ENCODE data around the gene UGT1A9.
"Not testable (repeated sequence)": the region's sequence is repeated elsewhere in the genome, so short reads cannot be mapped to it uniquely, and the experiment has no call there.

Gene UGT1A9

DNA sequence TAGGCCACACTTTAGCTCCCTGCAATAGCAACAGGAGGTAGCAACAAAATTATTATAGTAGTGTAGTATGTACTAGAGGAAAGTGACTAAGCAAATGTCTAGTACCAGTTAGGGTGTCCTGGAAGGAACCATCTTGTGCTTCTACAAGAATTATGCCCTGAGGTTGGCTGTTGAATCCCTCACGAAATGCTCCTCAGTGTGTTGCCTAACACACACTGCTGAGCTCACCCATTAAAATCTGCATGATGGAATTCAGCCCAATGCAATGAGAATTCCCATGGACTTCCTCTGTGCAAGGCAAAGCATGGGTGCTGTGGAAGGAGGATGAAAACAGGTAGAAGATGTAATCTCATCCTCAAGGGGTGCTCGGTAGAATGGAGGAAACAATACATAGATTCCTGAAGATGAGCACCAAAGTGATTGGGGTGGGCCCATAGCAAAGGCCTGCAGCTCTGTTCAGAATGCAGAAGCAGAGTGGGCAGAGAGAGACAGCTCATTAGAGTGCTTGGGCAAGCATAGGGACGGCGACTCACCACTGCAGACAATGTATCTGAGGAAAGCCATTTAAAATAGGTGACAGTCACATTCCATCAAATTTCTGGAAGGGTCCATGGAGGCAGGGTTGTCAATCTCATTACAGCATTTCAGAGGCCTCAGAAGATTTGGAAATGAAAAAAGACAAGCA, 8.8 kb downstream of the UGT1A9 start:
- in situ Hi-C loops (cut with HindIII; ENCODE audit: low sequenced_read_pairs), result no loop called here

DNA sequence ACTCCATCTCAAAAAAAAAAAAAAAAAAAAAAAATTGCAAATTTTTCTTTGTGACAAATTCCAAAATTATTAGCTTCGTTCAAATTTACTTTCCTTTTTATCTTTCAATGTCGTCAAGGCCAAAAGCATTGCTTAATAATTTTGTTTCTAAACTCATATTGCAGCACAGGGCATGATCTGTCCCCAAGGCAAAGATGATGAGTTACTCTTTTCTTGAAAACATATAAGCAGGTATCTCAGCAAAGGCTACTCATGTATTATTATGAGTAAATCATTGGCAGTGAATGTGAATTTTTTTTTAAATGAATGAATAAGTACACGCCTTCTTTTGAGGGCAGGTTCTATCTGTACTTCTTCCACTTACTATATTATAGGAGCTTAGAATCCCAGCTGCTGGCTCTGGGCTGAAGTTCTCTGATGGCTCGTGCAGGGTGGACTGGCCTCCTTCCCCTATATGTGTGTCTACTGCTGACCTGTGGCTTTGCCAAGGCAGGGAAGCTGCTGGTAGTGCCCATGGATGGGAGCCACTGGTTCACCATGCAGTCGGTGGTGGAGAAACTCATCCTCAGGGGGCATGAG, 9.9 kb downstream of the UGT1A9 start, which contains the start of gene UGT1A7:
UGT1A7 (plus strand) TSS at position 381 of the 579 bp plus-strand sequence; CDS start at position 418, 37 bp downstream.
- in situ Hi-C loops (cut with HindIII; ENCODE audit: low sequenced_read_pairs), result no loop called here

DNA sequence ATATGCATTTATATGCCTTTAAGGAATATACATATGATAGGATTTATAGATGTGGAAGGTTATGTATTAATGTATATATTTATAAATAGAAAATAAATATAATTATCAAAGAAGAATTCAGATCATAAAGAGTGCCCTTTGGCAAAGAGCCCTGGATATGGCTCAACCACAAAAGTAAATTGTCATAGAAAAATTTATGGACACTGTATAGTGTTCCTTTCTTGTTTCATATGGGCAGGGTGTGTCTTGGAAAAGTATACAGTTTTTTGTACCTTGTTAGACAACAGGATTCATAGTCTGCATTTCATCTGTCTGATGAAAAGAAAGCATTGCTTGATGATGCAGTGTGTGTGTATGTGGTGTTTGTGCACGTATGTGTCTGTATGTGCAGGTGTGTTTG, 12.9 kb downstream of the UGT1A9 start:
- in situ Hi-C loops (cut with HindIII; ENCODE audit: low sequenced_read_pairs), result no loop called here

DNA sequence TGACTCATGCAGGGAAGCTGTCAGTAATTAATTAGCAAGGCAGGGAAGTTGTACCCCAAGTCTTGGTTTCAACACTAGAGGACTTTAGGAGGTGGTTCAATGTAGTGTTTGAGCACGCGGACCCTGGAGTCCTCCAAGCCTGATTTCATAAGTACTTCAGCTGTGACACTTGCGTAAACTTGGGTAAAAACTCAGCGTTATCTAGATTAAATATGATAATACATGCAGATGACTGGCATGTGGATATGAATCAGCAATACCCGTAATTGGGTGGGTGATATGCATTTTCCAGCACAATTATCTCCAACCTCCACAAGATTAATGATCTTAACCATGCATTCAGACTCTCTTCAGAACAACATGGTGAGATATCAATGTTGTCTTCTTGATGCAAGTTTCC, 15.2 kb downstream of the UGT1A9 start:
- in situ Hi-C loops (cut with HindIII; ENCODE audit: low sequenced_read_pairs), result no loop called here

DNA sequence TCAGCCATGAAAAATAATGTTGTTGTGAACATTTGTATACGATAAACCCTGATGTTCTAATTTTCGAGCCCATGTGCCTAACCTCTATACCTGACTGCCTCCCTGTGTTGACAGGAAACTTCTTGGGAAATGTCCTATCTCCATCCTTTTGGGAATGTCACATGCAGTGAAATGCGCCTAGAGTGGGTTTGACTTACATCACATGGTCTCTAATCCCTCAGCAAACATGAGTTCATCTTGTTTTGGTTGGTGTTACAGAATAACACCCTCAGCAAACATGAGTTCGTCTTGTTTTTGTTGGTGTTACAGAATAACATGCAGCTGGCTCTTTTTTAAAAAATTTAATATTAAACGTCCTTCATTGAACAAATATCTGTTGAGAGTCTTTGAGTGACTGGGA, 16.6 kb downstream of the UGT1A9 start:
- in situ Hi-C loops (cut with HindIII; ENCODE audit: low sequenced_read_pairs), result no loop called here

DNA sequence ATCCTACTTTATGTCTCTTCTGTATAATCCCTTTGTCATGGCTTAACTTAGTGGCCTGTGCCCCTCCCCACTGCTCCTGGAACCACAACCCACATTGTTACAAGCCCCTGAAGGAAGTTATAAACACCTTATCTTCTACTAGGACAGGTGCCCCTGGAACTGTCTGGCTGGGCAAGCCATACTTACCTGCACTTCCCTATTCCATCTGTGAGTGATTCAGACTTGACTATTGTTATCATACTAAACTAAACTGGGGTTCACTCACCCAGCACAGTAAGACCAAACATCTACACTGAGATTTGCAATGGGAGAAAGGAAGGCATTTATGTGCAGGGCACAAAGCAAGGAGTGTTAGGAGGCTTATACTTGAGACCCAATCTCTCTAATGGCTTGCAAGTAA, 17.3 kb downstream of the UGT1A9 start:
- in situ Hi-C loops (cut with HindIII; ENCODE audit: low sequenced_read_pairs), result no loop called here

DNA sequence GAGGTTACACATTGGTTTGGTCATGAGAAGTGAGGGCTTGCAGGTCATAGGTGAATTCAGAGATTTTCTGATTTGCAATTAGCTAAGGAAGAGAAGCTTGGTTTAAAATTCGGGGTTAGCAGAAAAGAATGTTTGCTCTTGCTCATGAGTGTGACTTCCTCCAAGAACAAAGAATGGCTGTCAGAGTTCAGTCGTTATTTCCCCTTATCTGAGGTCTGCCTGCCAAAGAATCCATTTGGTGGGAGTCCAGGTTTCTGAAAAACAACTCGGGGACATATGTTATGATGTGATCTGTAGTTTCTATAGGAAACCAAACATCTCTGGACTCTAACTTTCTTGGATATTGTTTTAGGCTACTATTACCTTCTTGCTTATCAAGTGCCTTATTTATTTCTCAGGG, 17.8 kb downstream of the UGT1A9 start:
- in situ Hi-C loops (cut with HindIII; ENCODE audit: low sequenced_read_pairs), result no loop called here

DNA sequence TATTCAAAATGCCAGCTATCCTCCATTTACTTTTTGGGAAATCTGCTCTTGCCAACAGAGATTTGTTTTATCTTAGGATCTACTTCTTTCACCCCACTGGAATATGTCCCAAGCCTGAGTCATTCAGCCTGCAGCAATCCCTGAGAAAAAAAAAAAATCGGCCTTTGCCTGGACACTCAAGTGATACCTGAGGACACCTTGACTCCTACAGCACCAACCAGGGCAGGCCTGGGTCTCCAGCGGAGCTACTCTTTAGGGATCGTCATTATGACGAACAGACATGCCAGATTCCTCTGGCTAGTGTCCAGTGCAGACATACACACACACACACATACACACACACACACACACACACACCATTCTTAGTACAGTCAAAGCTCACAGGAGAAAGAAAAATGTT, 18.7 kb downstream of the UGT1A9 start:
- in situ Hi-C loops (cut with HindIII; ENCODE audit: low sequenced_read_pairs), result no loop called here

DNA sequence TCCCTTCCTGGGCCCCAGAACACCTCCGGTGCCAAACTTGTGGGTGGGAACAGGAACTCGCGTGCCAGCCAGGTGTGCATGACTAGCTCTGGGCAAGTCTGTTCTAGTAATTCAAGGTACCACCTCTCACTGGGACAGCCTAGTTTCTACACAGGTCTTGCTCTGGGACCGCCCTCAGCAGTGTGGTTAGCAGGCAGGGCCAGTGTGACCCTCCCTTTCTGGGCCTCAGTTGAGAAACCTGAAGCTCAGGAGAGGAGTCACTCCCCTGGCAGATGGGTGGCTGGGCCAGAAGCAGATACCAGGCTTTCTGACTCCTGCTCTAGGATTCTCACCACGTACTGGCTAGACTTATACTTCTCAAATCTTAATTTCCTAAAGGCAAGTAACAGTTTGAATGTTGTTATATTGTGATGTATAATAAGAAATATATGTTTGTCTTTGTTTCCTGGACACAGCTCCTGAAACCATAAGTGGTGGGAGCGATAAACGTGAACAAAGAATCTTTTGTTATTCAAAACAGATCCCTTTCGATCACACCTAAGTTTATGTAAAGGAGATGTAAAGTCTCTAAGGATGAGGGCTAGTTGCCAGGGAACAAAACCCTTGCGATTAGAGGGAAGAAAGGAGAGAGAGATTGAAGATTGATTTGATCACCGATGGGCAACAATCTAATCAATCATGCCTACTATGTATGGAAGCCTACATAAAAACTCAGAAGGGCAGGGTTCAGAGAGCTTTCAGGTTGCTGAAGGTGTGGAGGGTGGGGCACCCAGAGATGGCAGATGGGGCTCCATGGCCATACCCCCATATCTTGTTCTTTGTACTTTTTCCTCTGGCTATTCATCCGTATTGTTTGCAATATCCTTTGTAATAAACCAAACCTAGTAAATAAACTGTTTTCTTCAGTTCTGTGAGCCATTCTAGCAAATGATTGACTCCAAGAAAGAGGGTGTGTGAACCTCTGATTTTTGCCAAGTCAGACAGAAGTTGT, 20.0 kb downstream of the UGT1A9 start:
- in situ Hi-C loops (cut with HindIII; ENCODE audit: low sequenced_read_pairs), result no loop called here

DNA sequence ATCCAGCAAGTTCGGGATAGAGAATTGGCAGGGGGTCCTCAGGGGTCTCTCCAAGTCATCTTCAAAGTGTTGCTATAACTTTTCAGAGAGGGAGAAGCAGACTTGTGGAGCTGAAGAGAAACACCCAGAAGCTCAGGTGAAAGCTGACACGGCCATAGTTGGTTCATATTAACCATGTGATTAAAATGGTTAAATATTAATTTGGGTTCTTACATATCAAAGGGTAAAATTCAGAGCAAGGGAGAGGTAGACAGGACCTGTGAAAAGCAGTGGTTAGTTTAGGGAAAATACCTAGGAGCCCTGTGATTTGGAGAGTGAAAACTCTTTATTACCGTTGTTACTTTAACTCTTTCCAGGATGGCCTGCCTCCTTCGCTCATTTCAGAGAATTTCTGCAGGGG, 20.9 kb downstream of the UGT1A9 start, which contains the start of gene UGT1A6:
UGT1A6 (plus strand) TSS at position 243 of the 400 bp plus-strand sequence; CDS start at position 358, 115 bp downstream.
- in situ Hi-C loops (cut with HindIII; ENCODE audit: low sequenced_read_pairs), result no loop called here

DNA sequence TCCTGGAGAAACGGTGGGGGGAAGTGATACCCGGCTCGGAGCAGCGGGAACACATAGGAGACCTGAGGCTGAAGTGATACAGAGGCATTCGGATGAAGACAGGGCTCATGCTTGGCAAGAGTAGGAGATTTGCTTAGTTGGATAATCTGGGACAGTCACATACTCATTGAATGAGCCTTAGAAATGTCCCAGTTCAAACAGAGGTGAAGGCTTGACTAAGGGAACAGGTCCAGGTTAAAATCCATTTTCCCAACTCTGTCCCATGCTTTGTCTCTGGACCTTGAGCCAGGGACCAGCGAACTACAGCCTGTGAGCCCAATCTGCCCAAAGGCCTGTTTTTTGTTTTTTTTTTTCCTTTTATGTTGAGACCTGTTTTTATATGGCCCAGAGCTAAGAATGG, 22.3 kb downstream of the UGT1A9 start:
- in situ Hi-C loops (cut with HindIII; ENCODE audit: low sequenced_read_pairs), result no loop called here

DNA sequence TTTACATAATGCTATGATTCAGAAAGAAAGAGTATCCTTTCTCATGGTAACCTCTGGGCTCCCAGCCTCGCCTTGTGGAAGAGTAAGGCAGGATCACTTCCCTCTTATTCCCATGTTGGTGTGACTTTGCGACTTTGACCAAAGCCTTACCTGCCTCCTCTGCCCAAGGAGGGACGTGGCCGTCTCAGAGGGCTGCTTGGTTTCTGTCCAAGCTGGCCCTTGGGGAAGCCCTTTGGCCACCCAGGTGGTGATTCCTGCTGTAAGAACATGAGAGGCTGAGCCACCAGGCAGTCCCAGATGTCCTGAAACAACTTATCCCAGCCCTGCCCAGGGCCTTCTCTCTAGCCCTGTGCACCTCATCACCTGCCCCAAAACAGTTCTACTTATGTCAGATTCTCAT, 27.0 kb downstream of the UGT1A9 start:
- in situ Hi-C loops (cut with HindIII; ENCODE audit: low sequenced_read_pairs), result no loop called here

DNA sequence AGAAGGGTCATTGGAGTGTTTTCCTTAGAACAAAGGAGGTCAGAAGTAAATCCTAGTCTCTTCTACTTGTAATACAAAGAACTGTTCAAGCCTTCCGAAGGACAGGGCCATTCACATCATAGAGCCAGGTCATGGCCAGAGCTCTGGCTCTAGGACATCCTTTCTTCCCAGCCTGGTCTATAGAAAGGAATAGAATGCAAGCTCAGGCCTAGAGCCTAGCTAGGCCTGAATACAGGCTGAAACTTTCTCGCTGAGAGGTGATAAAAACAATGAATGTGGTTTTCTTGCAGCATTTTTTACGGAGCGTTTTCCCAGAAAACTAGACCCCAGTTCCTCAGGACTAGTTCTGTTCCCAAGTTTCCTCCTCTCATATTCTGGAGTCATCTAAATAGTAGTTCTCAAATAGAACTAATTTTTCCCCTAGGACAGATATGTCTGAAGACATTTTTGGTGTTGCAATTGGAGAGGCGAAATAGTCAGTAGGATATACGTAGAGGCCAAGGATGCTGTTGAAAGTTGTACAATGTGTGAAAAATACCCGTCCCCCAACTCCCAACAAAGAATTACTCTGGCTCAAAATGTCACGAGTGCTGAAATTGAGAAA, 27.8 kb downstream of the UGT1A9 start:
- in situ Hi-C loops (cut with HindIII; ENCODE audit: low sequenced_read_pairs), result no loop called here

DNA sequence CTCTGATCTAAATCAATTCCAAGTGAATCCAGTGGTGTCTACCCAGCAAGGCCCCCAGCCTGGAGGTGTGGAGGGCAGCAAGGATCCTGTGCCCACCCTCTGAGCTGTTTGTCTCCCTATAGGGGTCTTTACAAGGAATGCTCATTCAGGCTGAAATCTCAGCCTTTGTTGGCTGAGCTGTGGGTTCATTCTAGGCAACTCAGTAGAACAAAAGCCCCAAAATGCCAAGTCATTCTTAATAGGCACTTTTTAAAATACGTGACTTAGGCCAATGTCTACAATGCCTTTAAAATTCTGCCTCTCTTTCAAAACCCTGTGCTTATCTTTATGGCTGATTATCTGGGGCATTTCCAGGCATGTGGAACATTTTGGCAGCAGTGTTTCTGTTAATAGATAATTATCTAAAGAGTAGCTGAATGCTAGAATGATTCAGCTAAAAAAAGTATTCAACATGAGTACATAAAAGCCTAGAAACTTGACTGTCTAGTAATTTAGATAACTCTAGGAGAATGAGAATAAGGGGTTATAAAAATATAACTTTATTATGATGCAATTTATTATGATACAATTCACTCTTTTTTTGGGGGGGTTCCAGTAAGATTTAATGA, 28.4 kb downstream of the UGT1A9 start:
- in situ Hi-C loops (cut with HindIII; ENCODE audit: low sequenced_read_pairs), result no loop called here

DNA sequence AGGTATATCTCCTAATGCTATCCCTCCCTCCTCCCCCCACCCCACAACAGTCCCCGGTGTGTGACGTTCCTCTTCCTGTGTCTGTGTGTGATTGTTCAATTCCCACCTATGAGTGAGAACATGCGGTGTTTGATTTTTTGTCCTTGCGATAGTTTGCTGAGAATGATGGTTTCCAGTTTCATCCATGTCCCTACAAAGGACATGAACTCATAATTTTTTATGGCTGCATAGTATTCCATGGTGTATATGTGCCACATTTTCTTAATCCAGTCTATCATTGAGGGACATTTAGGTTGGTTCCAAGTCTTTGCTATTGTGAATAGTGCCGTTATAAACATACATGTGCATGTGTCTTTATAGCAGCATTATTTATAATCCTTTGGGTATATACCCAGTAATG, 29.1 kb downstream of the UGT1A9 start:
- in situ Hi-C loops (cut with HindIII; ENCODE audit: low sequenced_read_pairs), result not testable (repeated sequence)

DNA sequence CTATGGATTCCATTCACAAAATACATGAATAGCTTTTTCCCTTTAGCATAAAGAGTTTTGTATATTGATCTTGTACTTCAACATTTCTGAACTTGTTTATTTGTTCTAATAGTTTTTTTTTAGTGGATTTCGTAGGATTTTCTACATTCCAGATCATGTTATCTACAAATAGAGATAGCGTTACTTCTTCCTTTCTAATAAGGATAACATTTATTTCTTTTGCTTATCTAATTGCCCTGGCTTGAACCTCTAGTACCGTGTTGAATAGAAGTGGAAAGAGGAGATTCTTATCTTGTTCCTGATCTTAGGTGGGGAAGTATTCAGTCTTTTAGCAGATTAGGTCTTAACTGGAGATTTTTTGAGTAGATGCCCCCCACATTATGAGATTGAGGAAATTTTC, 30.5 kb downstream of the UGT1A9 start:
- in situ Hi-C loops (cut with HindIII; ENCODE audit: low sequenced_read_pairs), result no loop called here

DNA sequence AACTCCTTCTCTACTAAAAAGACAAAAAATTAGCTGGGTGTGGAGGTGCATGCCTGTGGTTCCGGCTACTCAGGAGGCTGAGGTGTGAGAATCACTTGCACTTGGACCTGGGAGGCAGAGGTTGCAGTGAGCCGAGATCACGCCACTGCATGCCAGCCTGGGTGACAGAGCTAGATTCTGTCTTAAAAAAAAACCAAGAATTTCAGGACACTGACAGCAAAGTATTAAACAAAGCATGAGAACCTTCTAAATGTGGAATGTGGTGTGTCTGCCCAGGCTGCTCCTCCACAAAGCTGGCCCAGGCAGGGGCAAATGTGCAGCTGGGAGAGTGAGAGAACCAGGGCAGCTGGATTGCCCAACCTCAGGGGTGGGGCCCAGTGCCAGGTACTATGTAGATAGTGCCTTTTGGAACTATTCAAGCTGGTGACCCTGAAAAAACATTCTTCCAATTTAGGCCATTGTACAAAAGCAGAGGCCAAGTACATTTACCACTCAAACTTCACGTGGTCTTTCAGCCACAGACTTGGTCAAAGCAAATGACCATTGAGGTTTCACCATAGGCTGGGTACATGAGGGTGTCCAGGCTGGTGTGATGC, 34.3 kb downstream of the UGT1A9 start:
- in situ Hi-C loops (cut with HindIII; ENCODE audit: low sequenced_read_pairs), result no loop called here

DNA sequence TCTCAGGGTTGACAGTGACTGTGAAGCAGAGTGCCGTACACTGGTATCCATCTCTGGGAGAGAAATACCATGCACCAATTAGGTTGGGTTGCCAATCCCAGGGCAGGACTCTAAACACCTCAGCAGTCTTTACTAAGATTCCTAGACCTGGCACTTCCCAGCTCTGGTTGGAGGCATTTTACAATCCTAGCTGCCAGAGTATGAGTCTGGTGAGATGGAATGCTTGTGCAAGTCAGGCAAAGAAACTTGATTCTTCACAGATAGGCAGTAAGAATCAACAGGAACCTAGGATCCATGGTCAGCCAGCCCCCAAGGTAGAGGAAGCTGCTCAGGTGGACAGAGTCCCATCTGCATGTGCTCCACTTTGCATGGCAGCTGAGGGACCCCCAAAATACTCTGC, 35.0 kb downstream of the UGT1A9 start:
- in situ Hi-C loops (cut with HindIII; ENCODE audit: low sequenced_read_pairs), result no loop called here

DNA sequence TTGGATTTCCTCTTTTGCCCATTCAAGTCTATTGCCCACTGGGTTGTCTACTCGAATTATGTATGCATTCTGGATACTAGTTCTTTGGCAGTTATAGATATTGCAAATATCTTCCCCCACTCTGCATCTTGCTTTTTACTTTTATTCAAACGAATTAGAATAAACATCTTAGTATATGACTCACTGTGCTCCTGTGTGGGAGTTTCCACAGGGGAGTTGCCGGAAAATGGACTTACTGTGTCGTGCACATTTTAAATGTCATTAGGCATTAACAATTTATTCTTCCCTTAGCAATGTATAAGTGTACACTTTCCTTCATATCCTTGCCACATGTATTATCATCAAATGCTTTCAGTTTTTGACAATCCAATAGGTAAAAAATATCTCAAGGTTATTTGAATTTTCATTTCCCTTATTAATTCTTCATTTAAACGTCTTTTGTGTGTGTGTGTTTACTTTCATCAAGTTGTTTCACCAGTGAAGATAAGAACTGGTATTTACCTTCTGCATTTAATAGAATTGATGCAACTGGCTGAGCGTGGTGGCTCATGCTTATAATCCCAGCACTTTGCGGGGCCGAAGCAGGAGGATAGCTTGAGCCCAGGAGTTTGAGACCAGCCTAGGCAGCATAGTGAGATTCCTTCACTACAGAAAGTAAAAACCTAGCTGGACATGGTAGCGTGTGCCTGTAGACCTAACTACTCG, 36.4 kb downstream of the UGT1A9 start:
- in situ Hi-C loops (cut with HindIII; ENCODE audit: low sequenced_read_pairs), result no loop called here

DNA sequence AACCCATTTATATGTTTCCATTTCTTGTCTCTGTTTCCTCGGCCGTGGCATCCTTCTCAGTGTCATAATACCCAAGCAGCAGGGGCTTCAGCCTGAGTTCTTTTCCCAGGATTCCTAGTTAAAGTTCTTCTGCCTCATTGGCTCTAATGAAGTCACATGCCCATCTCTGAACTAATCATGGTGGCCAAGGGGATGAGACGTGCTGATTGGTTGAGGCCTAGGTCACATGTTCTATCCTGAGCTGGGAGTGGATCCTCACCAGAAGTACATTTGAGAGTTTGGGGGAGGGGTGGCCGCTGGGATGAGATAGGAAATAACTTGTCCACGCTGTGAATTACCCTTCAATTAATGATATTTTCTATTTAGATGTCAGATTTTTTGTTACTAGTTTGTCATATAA, 37.2 kb downstream of the UGT1A9 start:
- in situ Hi-C loops (cut with HindIII; ENCODE audit: low sequenced_read_pairs), result no loop called here

Data from DLD1 (cell line).